HG02938 (cell line): Measurements from ENCODE around the gene PRRG3.

Experiments used
- ATAC-seq: cut with Tn5 transposase; IDR thresholded peaks from one replicate; pipeline ENCODE4 v1.9.1; 2021; ENCODE audit warnings: mild to moderate bottlenecking, moderate library complexity; ENCODE audit not compliant: unreplicated experiment

Gene PRRG3

DNA sequence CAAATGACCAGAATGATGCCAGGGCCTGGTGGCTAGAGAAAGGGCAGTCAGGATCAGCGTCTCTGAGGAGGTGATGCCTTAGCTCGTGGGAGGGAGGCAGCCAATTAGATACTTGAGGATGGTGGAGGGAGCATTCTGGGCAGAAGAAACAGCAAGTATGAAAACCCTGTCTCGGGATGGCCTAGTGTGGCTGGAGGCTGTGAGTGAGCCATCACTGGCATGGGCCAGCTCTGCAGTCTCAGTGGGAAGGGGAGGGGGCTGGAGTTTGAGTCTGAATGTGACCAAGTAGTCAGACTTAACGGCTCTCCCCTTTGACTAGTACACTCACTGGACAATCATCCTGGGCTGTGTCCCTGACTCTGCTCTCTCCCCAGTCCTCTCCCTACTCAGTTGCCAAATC is 46.3 kb downstream of the PRRG3 start:
- ATAC-seq: no peak

DNA sequence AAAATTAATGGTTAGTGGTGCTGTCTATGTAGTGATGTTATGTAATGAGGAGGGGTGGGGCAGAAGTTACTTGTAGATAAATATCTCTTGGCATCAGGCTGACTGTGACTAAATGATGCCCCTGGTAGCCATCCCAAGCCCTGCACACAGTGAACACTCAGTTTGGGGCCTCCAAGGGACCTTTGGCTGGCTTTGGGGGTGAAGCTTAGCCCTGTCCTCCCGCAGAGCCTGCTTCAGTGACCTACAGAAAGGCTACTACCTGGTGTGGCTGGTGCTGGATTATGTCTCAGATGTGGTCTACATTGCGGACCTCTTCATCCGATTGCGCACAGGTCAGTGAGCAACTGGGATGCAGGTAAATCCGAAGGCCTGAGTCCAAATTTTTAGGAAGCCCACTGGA is 47.1 kb downstream of the PRRG3 start:
- ATAC-seq: no peak

DNA sequence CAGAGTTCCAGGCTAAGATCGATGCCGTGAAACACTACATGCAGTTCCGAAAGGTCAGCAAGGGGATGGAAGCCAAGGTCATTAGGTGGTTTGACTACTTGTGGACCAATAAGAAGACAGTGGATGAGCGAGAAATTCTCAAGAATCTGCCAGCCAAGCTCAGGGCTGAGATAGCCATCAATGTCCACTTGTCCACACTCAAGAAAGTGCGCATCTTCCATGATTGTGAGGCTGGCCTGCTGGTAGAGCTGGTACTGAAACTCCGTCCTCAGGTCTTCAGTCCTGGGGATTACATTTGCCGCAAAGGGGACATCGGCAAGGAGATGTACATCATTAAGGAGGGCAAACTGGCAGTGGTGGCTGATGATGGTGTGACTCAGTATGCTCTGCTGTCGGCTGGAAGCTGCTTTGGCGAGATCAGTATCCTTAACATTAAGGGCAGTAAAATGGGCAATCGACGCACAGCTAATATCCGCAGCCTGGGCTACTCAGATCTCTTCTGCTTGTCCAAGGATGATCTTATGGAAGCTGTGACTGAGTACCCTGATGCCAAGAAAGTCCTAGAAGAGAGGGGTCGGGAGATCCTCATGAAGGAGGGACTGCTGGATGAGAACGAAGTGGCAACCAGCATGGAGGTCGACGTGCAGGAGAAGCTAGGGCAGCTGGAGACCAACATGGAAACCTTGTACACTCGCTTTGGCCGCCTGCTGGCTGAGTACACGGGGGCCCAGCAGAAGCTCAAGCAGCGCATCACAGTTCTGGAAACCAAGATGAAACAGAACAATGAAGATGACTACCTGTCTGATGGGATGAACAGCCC is 48.6 kb downstream of the PRRG3 start:
- ATAC-seq: no peak

DNA sequence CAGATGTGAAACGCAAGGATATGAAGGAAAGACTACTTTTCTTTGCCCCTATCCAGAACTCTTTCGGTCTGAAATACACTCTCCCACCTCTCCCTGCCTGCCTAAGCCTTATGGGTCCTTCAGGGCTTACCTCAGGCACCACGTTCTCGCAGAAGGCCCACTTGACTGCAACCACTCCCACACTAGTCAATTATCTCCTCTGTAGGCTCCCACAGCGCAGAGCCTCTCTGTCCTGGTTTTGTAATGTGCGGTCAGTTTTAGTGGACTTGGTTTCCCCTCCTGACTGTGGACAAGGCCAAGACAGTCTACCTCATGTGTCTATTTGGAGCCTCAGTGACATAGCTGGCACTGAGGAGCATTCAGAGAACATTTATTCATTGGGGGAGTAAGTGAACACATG is 50.4 kb downstream of the PRRG3 start:
- ATAC-seq: no peak

DNA sequence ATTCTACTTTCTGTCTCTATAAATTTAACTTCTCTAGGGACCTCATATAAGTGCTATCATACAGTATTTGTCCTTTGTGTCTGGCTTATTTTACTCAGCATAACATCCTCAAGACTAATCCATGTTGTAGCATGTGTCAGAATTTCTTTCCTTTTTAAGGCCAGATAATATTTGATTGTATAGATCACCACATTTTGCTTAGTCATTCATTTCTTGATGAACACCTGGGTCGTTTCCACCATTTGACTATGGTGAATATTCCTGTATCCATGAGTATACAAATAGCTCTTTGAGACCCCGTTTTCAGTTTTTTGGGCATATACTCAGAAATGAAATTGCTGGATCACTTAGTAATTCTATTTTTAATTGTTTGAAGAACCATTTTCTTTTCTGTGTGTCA is 51.2 kb downstream of the PRRG3 start:
- no peak for ATAC-seq

DNA sequence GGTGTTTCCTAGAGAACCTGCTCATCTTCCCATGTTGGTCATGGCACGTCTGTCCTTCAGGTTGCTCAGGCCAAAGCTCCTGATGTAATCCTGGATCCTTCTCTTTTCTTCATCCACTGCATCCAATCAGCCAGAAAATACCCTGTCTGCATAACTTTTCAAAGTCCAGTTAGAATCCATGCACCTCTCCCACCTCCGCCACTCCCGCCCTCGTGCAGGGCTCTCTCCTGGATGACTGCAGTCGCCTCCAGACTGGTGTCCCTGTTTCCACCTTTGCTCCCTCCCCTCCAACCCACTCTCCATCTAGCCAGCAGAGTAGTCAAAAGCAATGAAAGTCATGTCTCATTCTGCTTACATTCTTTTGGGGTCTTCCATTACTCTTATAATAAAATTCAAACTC is 55.3 kb downstream of the PRRG3 start:
- ATAC-seq: no peak

DNA sequence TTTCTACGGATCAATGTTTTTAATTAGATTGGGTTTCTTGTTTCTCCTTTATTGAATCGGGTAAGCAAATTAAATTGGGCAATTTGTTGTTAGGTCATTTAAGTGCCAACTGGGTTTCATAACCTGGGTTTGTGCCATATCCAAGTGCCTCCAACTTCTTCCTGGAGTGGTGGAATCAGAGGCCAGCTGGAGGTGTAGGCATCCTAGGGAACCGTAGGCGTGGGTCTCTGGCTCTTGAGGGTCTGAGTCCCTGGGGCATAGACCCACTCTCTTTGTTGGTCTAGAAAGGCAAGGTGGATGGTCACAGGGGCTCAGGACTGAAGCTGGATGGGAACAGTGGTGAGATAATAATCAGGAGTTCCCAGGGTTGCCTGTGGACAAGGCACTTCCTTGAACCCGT is 57.6 kb downstream of the PRRG3 start:
- ATAC-seq: no peak

DNA sequence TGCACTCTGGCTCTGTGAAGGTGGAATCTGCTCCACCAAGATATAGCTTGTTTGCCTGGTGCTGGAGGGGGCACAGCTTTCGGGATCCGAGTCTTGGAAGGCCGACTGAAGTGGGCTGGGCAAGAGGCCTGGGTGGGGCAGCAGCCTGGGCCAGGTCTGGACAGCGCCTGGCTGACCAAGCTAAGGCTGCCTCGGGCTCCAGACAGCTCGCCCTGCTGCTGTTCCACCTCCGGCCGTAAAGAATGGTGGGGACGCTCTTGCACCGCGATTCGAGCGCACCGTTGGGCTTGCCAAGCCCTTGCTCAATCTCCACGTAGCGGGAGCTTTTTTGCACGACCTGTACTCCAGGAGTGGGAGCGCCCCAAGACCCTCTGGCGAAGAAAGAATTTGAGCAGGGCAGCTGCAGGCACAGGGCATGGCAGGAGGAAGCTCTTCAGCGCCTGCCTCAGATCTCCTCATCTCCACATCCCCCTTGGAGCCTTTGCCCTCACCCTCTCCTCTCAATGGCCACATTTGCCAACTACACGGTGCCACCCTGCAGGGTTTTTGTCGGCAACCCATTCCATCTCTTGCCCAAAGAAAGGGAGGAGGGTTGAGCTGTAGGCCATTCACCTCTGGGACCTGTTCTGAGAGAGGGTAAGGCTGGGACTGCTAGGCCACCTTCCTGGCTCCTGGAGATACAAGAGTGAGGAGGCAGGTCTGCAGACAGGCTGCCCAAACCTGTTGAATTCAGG is 58.2 kb downstream of the PRRG3 start:
- ATAC-seq: peak; percentile 85

DNA sequence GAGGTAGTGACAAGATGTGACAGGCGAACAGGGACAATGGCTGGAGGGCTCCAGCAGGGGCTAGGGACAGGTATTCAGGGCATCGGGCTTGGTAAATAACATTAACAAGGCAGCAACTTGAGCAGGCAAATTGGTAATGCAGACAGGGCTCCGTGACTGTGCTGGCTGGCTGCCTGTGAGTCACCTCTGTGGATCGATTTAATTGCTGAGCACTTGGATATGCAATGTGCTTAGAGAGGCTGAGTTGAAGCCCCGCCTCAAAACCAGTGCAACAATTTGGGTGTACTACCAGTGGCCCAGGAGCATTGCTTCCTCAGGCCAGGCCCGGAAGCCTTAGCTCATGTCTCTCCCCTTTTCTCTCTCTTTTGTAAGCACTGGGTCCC is 58.8 kb downstream of the PRRG3 start:
- no peak for ATAC-seq

DNA sequence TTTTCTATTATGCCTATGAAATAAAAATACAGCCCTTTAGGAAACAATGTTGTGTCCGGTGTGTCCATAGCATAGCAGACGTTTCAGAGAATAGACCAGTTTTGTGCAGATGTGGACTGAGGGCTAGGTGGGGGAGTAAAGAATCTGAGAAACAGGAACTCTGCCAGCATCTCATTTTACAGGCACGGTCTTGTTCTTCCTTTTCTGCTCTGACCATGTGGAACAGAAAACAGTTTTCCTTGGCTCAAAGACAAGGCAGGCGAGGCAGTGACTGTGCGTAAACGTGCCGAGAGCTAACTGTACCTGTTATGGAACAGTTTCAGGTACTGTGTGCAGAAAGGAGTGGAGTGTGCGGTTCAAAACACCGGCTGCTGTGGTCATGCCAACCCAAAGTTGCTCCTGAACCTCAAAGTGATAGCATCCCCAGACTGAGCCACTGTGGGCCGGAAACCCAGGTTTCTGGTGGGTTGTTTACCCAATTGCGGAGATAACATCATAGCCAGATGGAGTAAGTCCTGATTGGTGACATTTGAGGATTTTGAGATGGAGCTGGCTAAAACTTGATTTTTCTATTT is 59.5 kb downstream of the PRRG3 start:
- ATAC-seq: no peak
